IMR-90 (cell line): ENCODE results near the gene GZMA.

Experiments used
- BHLHE40 ChIP-seq: fragments of 150-350 bp; IDR thresholded peaks from 2 replicates; pipeline ENCODE4 v1.6.1; 2016; ENCODE audit warnings: mild to moderate bottlenecking, low read depth, low read length
- CTCF ChIP-seq: conservative IDR thresholded peaks from 2 replicates; pipeline ENCODE4 v1.5.1; 2012; ENCODE audit warnings: mild to moderate bottlenecking, low read depth, low read length, improper control_type of control experiment
- MAFK ChIP-seq: IDR thresholded peaks from 2 replicates; pipeline ENCODE4 v1.6.1; 2012; ENCODE audit warnings: low read depth, low read length, improper control_type of control experiment
- MAZ ChIP-seq: IDR thresholded peaks from 2 replicates; pipeline ENCODE4 v1.6.1; 2012; ENCODE audit warnings: low read depth, mild to moderate bottlenecking, low read length, improper control_type of control experiment, moderate library complexity, borderline replicate concordance
- MXI1 ChIP-seq: IDR thresholded peaks from 2 replicates; pipeline ENCODE4 v1.6.1; 2012; ENCODE audit warnings: low read depth, mild to moderate bottlenecking, low read length, moderate library complexity, borderline replicate concordance
- POLR2A ChIP-seq: IDR thresholded peaks from 2 replicates; pipeline ENCODE4 v1.6.1; 2012; ENCODE audit warnings: mild to moderate bottlenecking, low read depth, low read length
- RAD21 ChIP-seq: IDR thresholded peaks from 2 replicates; pipeline ENCODE4 v1.6.1; 2012; ENCODE audit warnings: low read length, improper control_type of control experiment
- RFX5 ChIP-seq: IDR thresholded peaks from 2 replicates; pipeline ENCODE4 v1.8.0; 2012; ENCODE audit warnings: low read depth, mild to moderate bottlenecking, low read length, moderate library complexity
- USF2 ChIP-seq: fragments of 150-350 bp; IDR thresholded peaks from 2 replicates; pipeline ENCODE4 v1.6.1; 2017; ENCODE audit warnings: mild to moderate bottlenecking, antibody characterized with exemption, low read length, low read depth

GRCh38 chr5:55066277-55066676 lies 36.2 kb upstream of the GZMA start:
- TF ChIP-seq CTCF (no peak), MAZ (no peak), MAFK (no peak), BHLHE40 (no peak), POLR2A (no peak), MXI1 (no peak), RFX5 (no peak), USF2 (no peak), RAD21 (no peak)
